Measurements from ENCODE around the gene DNM2. TPM values are rescaled to one million over a fixed set of nuclear protein-coding genes. Genes with fewer than 3 reads are reported as not detected.
A peak's percentile ranks its signal among the peaks of the same experiment; 100 is the strongest.

Gene DNM2
- total and polyA plus RNA-seq, 12 donors, result 78.9 to 206 (median 131) TPM

DNA sequence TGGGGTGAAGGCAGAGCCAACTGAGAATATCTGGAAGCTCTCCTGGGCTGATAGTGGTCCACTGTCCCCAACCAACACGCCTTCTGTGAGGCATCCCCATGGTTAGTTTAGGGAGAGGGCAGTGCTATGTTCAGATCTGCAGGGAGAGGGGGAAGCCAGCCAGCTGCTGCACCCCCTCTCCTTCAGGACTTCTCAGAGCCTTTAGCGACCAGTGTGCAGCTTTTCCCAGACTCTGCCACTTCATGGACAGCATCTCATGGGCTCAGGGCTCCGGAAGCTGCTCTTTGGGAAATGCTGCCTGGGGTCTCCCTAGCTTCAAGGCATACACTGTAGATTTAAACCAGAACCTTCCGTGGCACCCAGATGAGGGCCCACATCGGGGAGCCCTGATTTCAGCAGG is 84.6 kb downstream of the DNM2 start:
- TF ChIP-seq, protein P1, sequence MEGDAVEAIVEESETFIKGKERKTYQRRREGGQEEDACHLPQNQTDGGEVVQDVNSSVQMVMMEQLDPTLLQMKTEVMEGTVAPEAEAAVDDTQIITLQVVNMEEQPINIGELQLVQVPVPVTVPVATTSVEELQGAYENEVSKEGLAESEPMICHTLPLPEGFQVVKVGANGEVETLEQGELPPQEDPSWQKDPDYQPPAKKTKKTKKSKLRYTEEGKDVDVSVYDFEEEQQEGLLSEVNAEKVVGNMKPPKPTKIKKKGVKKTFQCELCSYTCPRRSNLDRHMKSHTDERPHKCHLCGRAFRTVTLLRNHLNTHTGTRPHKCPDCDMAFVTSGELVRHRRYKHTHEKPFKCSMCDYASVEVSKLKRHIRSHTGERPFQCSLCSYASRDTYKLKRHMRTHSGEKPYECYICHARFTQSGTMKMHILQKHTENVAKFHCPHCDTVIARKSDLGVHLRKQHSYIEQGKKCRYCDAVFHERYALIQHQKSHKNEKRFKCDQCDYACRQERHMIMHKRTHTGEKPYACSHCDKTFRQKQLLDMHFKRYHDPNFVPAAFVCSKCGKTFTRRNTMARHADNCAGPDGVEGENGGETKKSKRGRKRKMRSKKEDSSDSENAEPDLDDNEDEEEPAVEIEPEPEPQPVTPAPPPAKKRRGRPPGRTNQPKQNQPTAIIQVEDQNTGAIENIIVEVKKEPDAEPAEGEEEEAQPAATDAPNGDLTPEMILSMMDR (IDR thresholded peaks at IDR 0.05), result no peak
- ATAC-seq (no peak), DNase-seq (no peak)
- Histone ChIP-seq H3K4me3 (no peak overlapping the region), H3K27me3 (no peaks in the 10 kb centered on the region), H3K9me3 (no peaks in the 10 kb centered on the region), H3K36me3 (peaks cover 4 to 100% (median 63%) of the 10 kb centered on the region in 9 donors), H3K4me1 (peaks cover 0 to 37% (median 13%) of the 10 kb centered on the region in 9 donors), H3K27ac (no peak overlapping the region)
- 92 to 95% methylated on average over 5 of the region's 5 CpGs for WGBS, 2 donors
- intact Hi-C loops (cut with DNase I), result no loop called here

DNA sequence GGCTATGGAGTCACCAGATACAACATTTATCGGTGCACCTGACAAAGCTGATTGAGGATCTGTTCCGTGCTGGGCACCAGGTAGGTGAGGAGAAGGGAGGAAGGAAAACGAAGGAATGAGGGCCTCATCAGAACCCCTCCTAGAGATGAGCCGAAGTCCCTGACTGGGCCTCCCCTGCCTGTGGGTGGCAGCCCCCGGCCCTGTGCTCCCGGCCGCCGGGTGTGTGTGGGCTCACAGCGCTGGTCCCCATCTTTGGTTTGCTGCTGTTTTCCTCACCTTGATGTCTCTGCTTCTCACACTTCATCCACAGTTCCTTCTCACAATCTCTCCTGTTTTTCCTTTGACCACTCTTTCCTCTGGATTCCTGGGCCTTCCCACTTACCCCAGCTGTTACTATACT is 85.4 kb downstream of the DNM2 start:
- H3K4me1 ChIP-seq, result peaks cover 0 to 29% (median 13%) of the 10 kb centered on the region in 9 donors
- TF ChIP-seq, protein P1 (IDR thresholded peaks at IDR 0.05), result no peak
- no peaks in the 10 kb centered on the region for H3K27me3 ChIP-seq
- intact Hi-C loops (cut with DNase I), result no loop called here
- ATAC-seq (no peak), DNase-seq (no peak)
- H3K4me3 ChIP-seq, result no peak overlapping the region
- H3K9me3 ChIP-seq, result no peaks in the 10 kb centered on the region
- 97 to 100% methylated on average over 8 to 9 of the region's 9 CpGs for WGBS, 2 donors
- peaks cover 4 to 100% (median 60%) of the 10 kb centered on the region in 9 donors for H3K36me3 ChIP-seq
- H3K27ac ChIP-seq, result no peak overlapping the region

DNA sequence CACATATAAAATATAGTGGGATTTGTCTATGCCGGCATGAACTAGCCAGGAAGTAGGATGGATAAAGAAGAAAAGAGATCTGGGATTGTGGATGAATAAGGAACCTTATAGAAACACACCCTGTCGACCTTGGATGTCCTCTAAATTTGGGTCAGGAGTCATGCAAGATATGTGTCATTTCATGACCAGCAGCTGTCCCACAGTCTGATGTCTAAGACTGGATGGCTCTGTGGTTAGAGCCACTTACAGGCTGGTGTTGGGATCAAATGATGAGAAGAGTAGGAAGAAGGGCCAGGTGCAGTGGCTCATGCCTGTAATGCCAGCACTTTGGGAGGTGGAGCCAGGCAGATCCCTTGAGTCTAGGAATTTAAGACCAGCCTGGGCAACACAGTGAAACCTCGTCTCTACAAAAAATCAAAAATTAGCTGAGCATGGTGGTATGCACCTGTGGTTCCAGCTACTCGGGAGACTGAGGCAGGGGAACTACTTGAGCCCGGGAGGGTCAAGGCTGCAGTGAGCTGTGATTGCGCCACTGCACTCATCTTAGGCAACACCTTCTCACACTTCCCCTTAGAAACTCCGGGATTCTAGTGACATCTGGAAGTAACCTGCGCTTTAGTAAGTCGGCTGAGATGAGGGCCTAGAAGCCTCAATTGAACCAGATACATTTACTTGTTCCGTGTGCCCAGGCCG is 87.3 kb downstream of the DNM2 start:
- no peaks in the 10 kb centered on the region for H3K9me3 ChIP-seq
- no peak for DNase-seq
- no peaks in the 10 kb centered on the region for H3K27me3 ChIP-seq
- H3K4me1 ChIP-seq, result peaks cover 0 to 37% (median 9%) of the 10 kb centered on the region in 9 donors
- WGBS, 2 donors, result 87 to 95% methylated on average over 11 of the region's 11 CpGs
- H3K36me3 ChIP-seq, result peaks cover 4 to 100% (median 61%) of the 10 kb centered on the region in 9 donors
- peak overlapping the region in 1 of 10 donors; percentile 53 for H3K27ac ChIP-seq
- ATAC-seq, result no peak
- H3K4me3 ChIP-seq, result no peak overlapping the region
- TF ChIP-seq, protein P1 (IDR thresholded peaks at IDR 0.05), result no peak
- intact Hi-C loops (cut with DNase I), result no loop called here

DNA sequence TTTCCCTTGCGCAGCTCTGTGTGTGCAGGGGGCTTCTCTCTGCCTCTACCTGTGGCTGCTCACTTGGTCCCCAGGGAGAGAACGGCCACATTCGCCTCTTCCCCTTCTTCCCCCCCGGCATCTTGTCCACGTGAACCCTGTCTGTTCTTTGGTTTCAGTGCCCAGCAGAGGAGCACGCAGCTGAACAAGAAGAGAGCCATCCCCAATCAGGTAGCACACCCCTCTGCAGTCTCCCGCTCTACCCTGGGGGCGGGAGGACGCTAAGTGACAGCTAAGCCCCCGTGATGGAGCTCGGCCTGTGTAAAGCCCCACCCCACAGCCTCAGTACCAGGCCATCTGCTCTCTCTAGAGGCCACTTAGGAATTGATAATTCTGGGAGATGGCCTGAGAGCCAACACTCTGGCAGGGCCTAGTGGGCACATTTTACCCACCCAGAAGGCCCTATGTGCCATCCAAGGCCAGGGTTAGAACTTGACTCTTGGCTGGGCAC is 87.9 kb downstream of the DNM2 start:
- H3K4me3 ChIP-seq, result no peak overlapping the region
- H3K9me3 ChIP-seq, result no peaks in the 10 kb centered on the region
- ATAC-seq, result no peak
- intact Hi-C loops (cut with DNase I), result no loop called here
- H3K36me3 ChIP-seq, result peaks cover 4 to 100% (median 61%) of the 10 kb centered on the region in 9 donors
- TF ChIP-seq, protein P1 (IDR thresholded peaks at IDR 0.05), result no peak
- H3K4me1 ChIP-seq, result peaks cover 0 to 37% (median 3%) of the 10 kb centered on the region in 9 donors
- 87 to 90% methylated on average over 11 of the region's 11 CpGs for WGBS, 2 donors
- no peaks in the 10 kb centered on the region for H3K27me3 ChIP-seq
- peak overlapping the region in 1 of 10 donors; percentile 53 for H3K27ac ChIP-seq
- DNase-seq, result no peak

Data from heart right ventricle (tissue), 16 donors.